ENCODE measurements around the gene FAM47E.
"Not testable (repeated sequence)": the region's sequence is repeated elsewhere in the genome, so short reads cannot be mapped to it uniquely, and the experiment has no call there.

DNA sequence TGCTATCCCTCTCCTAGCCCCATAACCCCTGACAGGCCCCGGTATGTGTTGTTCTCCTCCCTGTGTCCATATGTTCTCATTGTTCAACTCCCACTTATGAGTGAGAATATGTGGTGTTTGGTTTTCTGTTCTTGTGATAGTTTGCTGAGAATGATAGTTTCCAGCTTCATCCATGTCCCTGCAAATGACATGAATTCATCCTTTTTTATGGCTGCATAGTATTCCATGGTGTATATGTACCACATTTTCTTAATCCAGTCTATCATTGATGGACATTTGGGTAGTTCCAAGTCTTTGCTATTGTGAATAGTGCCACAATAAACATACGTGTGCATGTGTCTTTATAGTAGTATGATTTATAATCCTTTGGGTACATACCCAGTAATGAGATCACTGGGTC lies 7.6 kb upstream of the FAM47E start:
- TF ChIP-seq, protein P1, sequence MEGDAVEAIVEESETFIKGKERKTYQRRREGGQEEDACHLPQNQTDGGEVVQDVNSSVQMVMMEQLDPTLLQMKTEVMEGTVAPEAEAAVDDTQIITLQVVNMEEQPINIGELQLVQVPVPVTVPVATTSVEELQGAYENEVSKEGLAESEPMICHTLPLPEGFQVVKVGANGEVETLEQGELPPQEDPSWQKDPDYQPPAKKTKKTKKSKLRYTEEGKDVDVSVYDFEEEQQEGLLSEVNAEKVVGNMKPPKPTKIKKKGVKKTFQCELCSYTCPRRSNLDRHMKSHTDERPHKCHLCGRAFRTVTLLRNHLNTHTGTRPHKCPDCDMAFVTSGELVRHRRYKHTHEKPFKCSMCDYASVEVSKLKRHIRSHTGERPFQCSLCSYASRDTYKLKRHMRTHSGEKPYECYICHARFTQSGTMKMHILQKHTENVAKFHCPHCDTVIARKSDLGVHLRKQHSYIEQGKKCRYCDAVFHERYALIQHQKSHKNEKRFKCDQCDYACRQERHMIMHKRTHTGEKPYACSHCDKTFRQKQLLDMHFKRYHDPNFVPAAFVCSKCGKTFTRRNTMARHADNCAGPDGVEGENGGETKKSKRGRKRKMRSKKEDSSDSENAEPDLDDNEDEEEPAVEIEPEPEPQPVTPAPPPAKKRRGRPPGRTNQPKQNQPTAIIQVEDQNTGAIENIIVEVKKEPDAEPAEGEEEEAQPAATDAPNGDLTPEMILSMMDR (IDR thresholded peaks at IDR 0.05; ENCODE audit: poor library complexity) = not testable (repeated sequence)
- TF ChIP-seq EZH2 (IDR thresholded peaks at IDR 0.05; ENCODE audit: borderline replicate concordance) = not testable (repeated sequence)

Data from hepatocyte (in vitro differentiated cells).